Middle frontal gyrus (tissue), 1 donor: ENCODE data around the gene MIEN1.
A peak's percentile ranks its signal among the peaks of the same experiment; 100 is the strongest.
"Not testable (repeated sequence)": the region's sequence is repeated elsewhere in the genome, so short reads cannot be mapped to it uniquely, and the experiment has no call there.

Experiments
- DNase-seq: peaks from one replicate; pipeline ENCODE4 v3.0.0-alpha.2; 2015; ENCODE audit warnings: low spot score; ENCODE audit errors: extremely low spot score

The MIEN1 gene, protein sequence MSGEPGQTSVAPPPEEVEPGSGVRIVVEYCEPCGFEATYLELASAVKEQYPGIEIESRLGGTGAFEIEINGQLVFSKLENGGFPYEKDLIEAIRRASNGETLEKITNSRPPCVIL

DNA sequence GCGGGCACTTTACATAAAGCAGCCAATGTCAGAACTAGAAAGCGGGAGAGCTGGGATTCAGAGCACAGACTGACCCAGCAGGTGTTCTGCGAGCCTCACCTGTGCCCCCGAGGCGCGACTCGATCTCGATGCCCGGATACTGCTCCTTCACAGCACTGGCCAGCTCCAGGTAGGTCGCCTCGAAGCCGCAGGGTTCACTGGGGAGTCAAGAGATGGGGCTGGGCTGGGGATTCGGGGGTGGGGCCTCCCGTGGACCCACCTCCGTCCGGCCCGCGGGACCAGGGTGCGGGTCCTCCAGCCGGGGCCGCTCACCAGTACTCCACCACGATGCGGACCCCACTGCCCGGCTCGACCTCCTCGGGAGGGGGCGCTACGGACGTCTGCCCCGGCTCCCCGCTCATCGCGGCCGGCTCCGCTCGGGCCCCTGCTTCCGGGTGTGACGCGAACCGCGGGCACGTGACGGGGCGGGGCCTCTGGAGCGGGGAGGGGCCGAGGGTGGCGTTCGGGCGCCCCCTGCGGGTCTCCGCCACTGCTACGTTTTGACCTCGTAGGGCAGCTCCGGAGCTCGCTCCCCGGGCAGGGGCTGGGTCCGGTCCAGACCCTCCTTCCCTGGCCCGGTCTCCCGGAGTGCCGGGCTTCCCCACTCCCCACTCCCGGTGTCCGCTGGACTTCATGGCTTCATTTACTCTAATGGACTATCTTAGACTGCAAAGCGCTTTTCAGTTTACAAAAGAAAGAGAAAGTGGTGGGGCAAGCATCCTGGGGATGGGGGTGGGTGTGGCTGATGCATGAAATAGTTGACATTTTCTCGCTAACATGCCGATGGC lies at the start of gene MIEN1:
Gene MIEN1, minus strand, starts transcription at position 438 of the 827 bp plus-strand sequence. Its CDS starts 37 bp downstream, at position 401.
- DNase-seq, result peak; percentile 82

- DNase-seq, result no peak
Measured at GRCh38 chr17:39777534-39778365, 47.4 kb upstream of the MIEN1 start.

DNA sequence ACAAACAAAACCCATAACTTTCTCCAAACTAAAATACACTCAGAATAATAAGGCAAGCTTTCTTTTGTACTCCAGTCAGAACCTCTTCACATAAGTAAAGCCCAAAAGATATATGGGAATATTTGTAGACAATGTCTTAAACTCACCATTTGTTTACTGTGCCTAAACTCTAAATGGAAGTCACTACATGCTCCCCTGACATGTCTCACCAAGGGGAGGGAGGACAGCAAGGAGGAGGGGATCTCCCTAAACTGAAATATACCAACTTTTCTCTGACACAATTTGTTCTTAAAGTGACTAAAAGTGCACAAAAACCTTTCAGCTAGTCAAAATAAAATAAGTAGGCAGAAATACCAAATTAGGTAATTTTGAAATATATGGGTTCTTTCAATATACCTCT lies 45.9 kb upstream of the MIEN1 start:
- no peak for DNase-seq

DNA sequence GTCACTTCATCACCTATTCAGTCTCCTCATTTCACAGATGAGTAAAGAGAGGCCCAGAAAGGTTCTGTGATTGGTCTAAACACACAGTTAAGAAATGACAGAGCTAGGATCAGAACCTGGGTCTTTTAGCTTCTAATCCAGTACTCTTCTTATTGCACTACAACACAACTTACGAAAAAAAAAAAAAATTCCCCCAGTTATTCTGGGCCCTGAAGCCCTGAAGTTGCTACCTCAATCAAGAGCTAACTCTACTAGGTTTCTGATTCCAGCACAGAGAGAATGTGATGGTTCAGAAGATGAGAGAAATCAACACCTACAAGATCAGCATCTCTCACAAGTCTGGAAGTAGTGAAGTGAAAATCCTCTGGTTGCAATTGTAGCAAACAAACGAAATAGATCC lies 44.7 kb upstream of the MIEN1 start:
- no peak for DNase-seq

DNA sequence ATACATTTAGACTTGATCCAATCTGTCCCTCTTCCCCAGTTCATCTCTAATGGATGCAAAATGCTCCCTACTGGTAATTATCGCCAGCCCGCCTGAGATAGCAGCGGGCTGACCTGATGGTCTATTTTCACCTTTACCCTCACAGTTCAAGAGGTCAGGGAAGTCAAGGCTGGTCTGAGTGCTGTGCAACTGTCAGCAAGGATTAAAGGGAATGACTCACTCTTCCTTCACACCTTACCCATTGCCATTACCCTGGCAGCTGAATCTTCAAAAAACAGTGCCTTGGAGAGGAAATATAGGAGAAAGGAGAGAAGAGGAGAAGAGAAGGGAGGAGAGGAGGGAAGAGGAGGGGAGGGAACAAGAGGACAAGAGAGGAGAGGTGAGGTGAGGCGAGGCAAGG lies 43.7 kb upstream of the MIEN1 start:
- no peak for DNase-seq

DNA sequence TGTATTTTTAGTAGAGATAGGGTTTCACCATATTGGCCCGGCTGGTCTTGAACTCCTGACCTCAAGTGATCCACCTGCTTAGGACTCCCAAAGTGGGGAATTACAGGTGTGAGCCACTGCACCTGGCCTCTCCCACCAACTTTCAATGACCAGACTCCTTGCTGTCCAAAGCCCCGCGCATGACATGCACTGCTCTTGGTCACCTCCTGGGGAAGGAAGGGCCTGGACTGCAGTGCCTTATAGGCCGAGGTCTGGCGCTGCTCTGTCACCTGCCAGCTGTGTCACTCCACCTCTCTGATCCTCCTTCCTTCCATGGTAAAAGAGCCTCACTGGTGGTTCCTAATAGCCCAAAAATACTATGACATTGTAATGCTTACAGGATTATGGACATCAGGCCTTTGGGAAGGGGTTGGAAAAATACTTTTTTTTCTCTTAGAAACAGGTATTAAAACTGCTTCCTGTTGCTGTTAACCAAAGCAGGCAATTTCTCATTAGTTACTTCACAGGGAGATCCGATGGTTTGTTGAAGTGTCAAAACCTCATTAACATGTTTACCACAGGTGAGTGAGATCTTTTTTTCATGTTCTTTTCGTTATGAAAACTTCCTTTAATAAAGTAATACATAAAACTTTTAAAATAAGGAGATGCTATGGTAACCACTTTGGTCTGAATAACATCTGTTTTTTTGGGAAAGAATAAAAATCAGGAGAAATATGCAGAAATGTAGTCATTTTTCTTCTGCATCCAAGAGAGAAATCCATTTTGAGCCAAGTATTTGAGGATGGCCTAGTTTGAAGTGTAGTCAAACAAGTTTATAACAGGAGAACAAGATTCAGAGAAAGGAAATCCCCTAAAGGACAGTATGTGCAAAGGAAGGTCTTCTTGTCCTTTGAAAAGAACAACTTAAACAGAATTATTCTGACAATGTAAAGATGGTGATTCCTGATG lies 42.9 kb upstream of the MIEN1 start:
- no peak for DNase-seq

DNA sequence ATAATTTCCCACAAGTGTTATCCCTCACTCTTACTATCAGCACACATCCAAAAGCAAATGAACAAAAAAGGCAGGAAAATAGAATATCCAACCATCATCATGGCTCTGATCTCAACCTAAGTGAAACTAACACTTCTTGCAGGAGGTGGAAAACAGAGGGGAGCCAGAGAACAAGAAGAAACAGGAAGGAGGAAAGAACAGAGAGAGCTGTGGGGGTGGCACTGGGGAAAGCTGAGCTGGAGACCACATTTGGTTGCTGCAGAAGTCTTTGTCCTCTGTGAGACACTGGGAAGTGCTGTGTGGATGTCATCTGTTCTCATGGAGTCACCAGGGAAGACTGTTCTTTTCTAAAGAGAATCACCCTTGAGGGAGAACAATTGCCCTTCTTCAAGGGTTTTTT lies 42.1 kb upstream of the MIEN1 start:
- DNase-seq, result peak; percentile 20

GRCh38 chr17:39769974-39770587 lies 39.7 kb upstream of the MIEN1 start:
- DNase-seq, result no peak

DNA sequence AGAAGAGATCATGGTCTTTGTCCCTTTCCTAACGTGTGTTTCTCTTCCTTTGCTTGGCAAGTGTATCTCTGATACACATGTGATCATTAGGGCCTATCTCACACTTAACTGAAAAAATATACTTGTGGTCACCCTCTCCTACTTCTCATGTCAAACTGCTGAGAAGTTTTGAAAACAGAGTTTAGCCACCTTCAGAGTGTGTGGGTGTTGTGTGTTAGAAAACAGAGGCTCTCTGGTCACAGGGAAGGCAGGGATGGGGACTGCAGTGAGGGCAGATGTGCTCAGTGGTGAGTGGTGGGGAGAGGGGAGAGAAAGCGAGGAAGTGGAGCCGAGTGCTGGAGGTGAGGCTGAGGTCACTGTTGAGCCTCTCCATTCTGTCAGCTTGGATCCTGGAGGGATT lies 36.8 kb upstream of the MIEN1 start:
- DNase-seq, result no peak

DNA sequence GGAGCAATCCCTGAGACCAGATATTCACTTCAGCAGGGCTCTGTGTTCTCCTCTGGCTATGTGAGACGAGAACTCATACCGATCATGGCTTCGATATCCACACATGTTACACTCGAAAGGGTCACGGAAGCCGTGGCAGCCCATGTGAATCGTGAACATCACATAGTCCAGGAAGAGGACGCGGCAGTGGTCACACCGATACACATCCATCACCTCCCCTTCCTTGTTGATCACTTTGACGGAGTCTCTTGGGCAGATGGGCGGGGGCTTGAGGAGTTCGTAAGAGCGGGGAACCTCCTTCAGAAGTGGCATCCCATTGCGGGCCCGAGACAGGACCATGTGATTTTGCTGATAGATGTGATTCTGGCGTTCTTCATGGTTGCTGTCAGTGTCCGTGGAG lies 35.4 kb upstream of the MIEN1 start:
- no peak for DNase-seq

- no peak for DNase-seq
Measured at GRCh38 chr17:39765175-39765574, 34.8 kb upstream of the MIEN1 start.

DNA sequence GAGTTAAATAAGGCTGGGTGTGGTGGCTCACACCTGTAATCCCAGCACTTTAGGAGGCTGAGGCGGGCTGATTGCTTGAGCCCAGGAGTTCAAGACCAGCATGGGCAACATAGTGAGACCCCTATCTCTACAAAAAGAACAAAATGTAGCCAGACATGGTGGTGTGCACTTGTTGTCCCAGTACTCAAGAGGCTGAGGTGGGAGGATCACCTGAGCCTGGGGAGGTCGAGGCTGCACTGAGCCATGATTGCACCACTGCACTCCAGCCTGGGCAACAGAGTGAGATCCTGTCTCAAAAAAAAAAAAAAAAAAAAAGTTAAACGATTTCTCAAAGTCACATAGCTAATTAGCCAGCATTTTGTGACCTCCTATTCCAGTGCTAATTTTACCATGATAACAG lies 33.8 kb upstream of the MIEN1 start:
- not testable (repeated sequence) for DNase-seq

- DNase-seq, result no peak
Measured at GRCh38 chr17:39763051-39763820, 32.9 kb upstream of the MIEN1 start.

- DNase-seq, result no peak
Measured at GRCh38 chr17:39761861-39762496, 31.6 kb upstream of the MIEN1 start.

DNA sequence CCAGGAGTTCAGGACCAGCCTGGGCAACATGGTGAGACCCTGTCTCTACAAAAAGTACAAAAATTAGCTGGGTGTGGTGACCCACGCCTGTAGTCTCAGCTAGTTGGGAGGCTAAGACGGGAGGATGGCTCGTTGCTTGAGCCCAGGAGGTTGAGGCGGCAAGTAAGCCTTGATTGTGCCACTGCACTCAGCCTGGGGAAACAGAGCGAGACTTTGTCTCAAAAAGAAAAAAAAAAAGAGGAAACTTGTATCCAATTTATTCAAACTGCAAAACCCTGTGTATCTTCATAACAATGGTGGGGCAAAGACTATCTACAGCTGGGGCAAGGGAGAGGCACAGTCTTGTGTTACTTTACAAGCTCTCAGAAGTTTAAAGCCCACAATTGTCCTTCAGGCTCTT lies 28.9 kb upstream of the MIEN1 start:
- no peak for DNase-seq

GRCh38 chr17:39757931-39758873 lies 27.9 kb upstream of the MIEN1 start:
- no peak for DNase-seq

- DNase-seq, result no peak
Measured at GRCh38 chr17:39757176-39757662, 26.9 kb upstream of the MIEN1 start.
